GM18858 (cell line): ENCODE measurements around the gene RUBCNL.
A peak's percentile ranks its signal among the peaks of the same experiment; 100 is the strongest.
"Not testable (repeated sequence)": the region's sequence is repeated elsewhere in the genome, so short reads cannot be mapped to it uniquely, and the experiment has no call there.

Experiments used
- ATAC-seq: cut with Tn5 transposase; IDR thresholded peaks from one replicate; pipeline ENCODE4 v1.9.1; 2021; ENCODE audit not compliant: unreplicated experiment

Gene RUBCNL, protein sequence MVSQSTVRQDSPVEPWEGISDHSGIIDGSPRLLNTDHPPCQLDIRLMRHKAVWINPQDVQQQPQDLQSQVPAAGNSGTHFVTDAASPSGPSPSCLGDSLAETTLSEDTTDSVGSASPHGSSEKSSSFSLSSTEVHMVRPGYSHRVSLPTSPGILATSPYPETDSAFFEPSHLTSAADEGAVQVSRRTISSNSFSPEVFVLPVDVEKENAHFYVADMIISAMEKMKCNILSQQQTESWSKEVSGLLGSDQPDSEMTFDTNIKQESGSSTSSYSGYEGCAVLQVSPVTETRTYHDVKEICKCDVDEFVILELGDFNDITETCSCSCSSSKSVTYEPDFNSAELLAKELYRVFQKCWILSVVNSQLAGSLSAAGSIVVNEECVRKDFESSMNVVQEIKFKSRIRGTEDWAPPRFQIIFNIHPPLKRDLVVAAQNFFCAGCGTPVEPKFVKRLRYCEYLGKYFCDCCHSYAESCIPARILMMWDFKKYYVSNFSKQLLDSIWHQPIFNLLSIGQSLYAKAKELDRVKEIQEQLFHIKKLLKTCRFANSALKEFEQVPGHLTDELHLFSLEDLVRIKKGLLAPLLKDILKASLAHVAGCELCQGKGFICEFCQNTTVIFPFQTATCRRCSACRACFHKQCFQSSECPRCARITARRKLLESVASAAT

DNA sequence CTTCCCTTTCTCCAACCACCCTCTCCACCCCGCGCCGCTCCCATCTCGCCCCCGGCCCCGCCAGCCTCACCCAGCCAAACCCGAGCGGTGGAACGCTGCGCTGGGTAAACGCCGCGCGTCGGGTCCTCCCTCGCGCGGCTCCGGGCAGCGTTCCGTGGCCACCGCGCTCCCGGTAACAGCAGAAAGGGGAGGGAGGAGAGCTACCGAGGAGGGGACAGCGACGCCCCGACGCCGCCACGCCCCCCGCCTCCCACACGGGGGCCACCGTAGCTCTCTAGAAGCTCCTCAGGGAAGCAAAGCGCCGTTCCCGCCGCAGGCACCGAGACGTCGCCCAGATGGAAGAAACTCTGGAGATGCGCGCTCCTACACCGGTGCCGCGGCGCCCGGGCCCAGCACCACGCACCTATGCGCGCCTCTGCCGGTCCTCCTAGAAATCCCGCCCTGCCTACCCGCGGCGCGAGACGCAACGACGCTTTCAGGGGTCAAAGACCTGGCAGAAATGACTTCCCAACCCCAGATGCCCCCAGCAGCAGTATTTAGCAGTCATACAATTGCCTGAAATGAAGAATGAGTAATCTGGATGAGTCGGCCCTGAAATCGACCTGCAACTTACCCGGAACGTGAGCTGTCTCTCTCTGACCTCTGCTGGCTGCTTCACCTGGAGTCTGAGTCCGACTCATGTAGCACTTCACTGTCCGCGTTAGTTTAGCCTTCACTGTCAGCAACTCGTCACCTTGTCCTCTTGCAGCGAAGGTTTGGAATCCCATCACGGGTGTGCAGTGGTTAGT is at the start of gene RUBCNL:
TSS of gene RUBCNL (minus strand) at position 189 of the 788 bp plus-strand sequence. CDS start 14,777 bp downstream, outside the sequence.
- no peak for ATAC-seq

DNA sequence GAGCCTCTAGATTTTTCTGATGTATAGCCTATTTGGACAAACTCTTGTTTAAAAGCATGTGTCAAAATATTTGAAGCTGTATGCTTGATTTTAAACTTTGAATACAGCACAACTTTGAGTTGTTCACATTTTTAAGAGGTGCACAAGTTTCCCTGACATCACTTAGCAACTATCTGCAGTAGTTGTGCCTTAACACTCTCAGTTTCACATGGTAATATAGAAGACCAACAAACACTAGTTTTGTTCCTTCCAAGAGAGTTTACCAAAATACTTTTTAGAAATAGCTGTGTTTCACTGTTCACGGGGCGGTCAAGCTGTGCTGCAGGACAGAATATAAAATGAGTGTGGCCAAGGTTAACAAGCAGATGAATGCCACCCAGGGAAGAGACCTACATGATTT is 42.5 kb upstream of the RUBCNL start:
- not testable (repeated sequence) for ATAC-seq

DNA sequence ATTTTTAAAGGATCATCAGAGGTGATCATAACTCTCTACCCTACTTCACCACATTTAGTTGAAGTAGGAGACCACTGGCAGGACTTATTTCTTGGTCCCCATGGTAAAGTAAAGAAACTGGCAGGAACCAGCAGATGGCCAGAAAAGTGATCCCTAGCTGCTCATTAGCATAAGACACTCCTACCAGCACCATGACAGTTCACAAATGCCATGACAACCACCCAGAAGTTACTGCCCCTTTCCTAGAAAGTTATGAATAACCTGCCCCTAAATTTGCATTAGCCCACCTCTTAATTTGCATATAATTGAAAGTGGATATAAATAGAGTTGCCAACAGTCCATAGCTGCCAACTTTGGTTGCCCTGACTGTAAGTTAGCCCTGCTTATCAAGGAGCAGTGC is 18.4 kb upstream of the RUBCNL start:
- ATAC-seq, result no peak

DNA sequence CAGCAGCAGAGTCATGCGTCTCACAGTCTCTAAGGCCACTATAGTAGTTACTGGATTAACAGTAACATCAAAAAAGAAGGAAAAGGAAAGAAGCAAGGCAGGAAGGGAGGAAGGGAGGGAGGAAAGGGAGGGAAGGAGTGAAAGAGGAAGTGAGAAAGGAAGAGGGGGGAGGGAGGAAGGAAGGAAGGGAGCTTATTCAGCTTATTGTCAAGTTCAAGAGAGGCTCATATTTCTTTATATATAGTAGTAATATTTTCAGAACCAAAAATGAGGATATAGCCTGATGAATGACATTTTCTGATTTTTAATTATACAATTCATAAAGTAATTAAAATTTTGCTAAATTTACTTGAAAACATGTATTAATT is 17.7 kb upstream of the RUBCNL start:
- no peak for ATAC-seq

DNA sequence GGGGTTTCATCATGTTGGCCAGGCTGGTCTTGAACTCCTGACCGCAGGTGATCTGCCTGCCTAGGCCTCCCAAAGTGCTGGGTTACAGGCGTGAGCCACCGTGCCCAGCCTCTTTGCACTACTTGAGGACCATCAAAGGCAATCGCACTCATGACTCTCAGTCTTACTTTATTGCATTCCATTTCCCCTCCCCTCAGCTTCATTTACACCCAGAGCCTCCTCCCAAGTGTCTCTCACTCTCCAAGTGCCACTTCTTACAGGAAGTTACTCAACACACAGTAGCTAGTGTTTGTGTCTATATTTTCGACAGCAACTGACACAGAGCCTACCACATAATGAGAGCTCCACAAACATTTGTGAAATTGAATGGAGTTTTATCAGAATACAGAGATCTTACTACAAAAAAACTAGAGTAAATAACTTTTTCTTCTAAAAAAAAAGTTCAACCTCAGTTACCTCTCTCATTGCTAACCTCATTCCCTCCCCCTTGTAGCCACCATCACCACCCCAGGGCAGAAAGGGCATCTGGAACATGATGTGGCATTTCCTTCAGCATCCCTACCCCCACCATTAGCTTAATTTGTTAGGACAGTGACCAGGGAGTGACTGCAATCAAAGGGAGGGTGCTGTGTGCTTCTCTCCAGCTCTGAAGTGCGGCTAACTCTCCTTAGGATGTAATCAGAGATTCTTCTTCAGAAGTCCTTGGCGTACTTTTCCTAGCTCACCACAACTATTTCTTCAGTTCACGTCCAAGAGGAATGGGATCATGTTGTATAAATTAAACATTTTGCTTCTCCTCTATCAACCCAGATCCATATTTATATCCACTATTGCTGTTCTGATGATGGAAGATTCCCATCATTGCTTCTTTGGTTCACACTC is 17.0 kb upstream of the RUBCNL start:
- ATAC-seq, result no peak

DNA sequence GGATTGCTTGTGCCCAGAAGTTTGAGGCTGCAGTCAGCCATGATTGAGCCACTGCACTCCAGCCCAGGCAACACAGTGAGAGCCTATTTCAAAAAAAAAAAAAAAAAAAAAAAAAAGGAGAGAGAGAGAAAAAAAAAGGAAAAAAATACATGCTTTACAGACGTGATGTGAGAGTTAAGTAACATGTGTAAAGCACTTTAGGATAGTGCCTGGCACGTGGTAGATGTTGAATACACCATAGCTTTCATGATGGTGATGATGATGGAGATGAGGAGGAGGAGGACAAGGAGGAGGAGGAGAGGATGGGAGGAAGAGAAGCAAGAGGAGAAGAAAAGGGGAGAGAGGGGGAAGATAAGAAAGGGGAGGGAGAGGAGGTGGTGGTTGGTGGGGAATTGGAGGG is 15.1 kb upstream of the RUBCNL start:
- no peak for ATAC-seq

DNA sequence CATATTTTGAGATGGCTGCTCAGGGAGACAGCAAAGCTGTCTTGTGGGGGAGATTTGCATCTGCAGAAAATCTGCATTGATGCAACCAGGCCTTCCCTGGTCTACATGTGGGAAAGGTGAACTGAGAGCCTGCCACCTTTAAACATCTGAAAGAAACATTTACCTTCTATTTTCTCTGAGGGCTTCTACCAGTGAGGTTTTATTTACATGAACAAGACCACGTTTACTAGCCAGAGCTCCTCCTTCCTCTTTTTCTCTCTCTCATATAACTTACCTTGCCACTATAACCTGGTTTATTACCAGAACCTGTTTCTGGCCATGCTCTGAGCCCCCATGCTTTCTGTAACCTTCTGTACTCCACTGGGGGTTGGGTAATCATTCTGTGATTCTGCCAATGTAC is 14.4 kb upstream of the RUBCNL start:
- ATAC-seq, result no peak

DNA sequence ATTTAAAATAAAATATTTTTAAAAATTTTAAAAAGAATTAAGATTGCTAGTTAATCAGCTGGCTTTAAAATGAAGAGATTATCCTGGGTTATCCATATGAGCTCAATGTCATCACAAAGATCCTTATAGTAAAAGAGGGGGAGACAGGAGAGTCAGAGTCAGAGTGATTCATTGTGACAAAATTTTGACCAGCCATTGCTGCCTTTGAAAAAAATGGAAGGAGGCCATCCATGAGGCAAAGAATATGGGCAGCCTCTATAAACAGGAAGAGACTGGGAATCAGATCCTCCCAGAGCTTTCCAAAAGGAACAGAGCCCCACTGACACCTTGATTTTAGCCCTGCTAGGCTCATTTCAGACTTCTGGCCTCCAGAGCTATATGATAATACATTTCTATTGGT is 9.3 kb upstream of the RUBCNL start:
- no peak for ATAC-seq

DNA sequence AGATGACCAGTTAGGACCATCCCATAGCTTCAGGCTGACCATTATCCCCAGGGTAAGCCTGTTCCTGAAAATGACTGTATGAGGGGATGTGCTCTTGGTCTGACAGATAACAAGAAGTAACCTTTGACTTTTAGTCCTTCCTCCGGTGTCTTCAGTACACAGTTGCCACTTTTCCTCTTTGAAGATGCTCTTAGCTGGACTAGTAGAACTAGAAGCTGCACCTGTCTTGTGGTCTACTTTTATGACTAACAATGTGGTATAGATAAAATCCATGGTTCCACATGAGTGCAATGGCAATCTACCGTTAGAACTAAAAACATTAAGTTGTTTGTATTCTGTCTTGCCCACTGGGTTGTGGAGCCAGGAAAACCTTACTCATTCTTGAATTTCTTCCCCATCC is 5.9 kb upstream of the RUBCNL start:
- peak; percentile 40 for ATAC-seq

DNA sequence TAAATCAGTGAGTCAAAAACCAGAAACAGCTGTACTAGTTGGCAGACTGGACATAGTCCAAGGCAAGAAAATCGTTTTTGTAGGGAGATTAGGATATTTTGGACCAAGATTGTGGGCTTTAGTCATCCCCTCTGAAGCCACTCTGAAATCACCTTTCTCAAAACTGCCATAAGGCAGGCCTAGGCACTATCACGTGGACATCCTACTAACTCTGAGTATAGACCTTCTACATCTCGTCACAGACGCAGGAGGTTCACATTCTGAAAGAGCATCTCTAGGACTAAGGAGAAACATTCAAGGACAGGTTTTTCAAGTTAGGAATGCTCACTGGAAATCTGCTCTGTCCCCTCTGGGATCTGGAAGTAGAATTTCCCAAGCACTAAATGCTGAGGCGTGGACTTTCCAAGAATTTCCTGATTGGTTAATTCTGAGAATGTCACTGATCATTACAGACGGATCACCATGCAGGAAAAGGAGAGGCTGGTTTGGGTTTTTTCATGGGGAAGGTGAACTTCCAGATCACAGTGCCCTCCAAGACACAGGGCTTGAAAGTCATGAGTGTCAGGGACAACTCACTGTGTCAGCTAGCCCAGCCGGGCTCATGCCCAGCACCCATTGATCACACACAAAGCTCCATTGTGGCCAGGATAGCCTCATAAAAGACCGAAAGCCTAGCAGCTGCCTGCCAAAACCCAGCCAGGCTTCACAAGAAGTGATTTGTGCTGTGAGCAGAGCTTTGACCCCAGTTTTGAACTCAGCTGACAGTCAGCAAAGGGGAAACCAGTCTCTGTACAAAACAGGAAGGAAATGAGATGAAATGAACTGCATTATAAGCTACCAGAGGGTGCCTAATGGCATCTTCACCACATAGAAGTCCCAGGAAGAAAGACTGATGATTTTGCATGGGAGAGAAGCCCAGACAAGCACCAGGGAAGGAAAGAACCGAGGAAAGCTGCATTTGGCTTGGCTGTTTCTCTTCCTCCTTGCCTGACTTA is 2.7 kb upstream of the RUBCNL start:
- ATAC-seq, result peak; percentile 49

DNA sequence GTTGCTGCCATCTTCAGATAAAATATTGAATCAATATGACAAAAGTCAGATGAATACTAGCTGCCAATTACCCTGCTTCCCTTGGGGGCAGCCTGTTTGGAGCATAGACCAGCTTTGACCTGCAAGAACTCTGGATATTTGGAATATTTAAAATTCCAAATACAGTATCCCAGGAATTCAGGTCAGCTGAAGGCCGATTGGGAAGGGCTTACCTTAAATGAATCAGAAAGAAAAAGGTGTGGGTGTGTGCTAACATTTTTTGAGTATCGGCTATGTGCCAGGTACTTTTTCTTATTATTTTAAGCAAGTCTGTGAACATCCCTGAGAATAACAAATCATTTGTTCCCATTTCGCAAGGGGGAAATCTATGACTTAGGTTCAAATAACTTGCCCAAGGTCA is 1.8 kb upstream of the RUBCNL start:
- no peak for ATAC-seq

DNA sequence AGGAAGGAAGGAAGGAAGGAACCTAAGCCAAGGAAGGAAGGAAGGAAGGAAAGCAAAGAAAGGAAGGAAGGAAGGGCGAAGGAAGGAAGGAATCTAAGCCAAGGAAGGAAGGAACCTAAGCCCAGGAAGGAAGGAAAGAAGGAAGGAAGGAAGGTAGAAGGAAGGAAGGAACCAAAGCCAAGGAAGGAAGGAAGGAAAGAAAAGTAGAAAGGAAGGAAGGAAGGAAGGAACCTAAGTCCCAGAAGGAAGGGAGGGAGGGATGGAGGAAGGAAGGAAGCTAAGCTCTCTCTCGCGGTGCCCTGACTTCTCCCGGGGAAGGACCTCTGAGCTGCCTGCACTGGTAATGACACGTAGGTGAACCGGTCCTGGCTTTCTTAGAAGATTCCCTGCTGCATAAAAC is 1.3 kb upstream of the RUBCNL start:
- no peak for ATAC-seq

DNA sequence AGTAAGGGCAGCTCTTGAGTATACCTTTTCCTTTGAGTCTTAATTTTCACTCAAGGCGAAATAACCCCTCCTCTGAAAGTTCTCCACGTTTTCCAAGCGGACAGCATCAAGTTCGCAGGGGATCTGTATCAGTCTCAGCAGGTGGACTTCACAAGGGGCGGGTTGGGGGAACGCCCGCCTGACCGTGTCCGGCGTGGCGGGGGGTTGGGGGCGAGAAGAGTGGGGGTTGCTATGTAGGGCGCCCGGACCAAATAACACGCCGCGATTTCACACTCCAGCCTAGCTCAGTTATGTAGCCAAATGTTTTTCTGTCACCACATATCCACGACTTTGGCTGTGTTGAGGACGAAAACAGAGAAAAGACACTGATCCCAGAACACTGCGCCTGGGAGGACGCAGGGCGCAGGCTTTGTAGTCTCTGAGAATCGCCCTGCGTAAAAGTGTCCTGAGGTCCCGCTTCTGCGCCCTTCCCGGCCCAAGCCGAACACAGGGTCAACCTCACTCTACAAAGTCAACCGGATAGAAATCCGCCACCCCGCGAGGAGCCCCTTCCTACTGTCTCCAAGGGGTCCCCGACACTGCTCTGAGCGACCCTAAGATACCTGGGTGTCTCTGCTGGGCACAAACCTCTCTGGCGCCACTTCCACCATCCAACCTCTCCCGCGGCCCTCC is 524 bp downstream of the RUBCNL start:
- ATAC-seq, result no peak

DNA sequence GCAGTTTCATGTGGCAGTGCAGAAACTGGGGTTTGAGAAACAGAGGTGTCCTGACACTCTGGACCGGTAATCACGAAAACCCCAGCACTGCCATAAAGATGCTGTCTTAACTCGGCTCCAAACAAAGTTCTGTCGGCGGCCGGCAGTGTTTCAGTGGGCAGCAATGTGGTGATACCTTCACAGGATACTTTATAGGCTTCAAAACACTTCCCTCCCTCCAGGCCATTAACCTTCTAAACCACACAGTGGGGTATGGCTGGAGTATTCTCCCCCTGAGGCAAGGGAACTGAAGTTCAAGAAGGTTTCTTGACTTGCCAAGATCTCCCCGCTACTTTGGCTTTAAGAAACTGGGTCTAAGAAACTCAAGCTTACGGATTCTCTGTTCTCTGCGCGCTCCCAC is 1.1 kb downstream of the RUBCNL start:
- ATAC-seq, result no peak

DNA sequence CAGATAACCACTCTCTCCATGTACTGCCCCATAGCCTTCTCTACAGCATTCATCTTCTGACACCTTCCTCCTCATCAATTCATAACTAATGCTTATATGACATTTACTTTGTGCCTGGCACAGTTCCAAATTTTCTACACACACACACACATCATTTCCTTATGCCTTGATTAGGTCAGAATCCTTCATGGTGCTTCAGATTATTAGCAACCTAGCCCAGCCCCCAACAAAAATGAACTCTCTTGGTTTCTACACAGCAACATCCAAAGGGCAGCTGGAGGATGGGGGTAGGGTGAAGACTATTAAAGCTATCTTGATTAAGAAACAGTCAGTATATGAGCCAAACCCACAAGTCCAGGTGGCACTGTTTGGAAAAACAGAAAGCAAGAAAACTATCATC is 3.7 kb downstream of the RUBCNL start:
- ATAC-seq, result no peak

DNA sequence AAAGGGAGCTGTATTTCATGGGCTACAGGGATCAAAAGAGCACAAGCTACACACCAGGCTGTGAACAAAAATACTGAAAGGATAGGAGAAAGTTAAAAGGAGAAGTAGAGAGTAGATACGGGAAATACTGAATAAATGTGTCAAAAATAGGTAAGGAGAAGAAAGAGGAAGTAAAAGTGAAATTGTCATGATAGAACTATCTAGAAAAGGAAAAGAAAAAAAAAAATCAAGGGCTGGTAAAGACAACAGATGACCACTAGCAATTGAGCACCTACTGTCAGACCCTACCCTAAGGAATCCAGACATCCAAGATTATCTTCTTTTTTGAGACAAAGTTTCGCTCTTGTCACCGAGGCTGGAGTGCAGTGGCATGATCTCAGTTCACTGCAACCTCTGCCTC is 4.8 kb downstream of the RUBCNL start:
- ATAC-seq, result peak; percentile 44

DNA sequence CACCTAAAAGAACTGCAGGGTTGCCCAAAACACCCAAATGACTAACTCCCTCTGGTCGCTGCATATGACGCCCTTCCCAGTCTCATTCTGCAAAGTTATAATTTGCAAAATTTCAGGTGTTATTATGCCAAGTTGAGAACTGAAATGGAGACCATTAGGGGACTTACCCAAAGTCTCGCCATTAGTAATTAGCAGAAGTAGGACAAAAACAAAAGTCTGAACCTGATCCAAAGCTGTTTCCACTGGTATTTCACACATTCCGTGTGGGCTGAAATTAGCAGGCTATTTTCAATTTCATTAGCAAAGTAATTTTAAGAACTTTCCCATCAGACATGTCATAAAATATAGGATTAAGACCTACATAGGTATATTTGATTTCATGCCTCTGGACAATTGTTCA is 6.8 kb downstream of the RUBCNL start:
- ATAC-seq, result no peak

DNA sequence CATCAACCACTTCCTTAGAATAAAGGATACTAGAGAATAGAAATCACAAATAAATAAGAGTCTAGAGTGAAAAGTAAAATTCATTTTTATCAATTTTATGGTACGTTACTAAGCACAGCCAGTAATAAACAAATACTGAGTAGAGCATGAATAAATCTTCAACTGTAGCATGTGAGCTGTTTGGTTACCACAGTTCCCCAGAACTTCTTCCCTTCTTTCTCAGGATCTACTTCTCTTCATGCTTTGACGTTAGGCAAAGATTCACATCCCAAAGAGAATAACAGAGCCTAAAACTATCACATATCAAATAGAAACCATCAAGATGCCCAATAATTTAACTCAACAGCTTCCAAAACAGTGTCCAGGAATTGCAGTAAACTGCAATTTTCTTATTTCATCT is 7.4 kb downstream of the RUBCNL start:
- no peak for ATAC-seq

DNA sequence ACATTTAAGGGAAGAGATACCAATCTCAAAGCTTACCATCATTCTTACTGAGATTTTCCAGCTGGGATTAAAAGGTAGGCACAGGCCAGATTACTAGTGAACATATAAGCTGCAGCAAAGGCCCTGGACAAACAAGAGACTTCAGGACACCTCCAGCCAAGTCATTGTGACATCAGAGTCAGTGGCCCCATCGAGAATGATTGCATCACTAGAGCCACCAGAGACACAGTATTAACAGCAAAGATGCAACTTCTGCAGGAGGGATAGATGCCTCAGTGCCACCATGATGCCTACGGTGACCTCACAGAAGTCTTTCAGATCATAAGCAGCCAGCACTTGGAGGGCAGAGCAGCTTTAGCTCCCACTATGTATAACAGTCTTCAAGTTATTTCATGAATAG is 8.6 kb downstream of the RUBCNL start:
- no peak for ATAC-seq
